Body of pancreas (tissue), 4 donors: ENCODE results near the gene DZIP1L.

Source experiments
- POLR2A ChIP-seq, 3 donors: fragments of 450-650 bp; IDR thresholded peaks; one replicate each; pipeline ENCODE4 v1.6.1; 2016; ENCODE audit warnings: antibody characterized with exemption in 3 of 3, mild to moderate bottlenecking in 2 of 3
- TF ChIP-seq, protein P1 (sequence below), 7 experiments: fragments of 450-650 bp in 4 of 7; fragments of 200-600 bp in 3 of 7; sonication (generic) in 3 of 7; IDR thresholded peaks; one replicate each; pipeline ENCODE4 v1.5.1; 2016 to 2019; ENCODE audit warnings: antibody characterized with exemption in 7 of 7

DNA sequence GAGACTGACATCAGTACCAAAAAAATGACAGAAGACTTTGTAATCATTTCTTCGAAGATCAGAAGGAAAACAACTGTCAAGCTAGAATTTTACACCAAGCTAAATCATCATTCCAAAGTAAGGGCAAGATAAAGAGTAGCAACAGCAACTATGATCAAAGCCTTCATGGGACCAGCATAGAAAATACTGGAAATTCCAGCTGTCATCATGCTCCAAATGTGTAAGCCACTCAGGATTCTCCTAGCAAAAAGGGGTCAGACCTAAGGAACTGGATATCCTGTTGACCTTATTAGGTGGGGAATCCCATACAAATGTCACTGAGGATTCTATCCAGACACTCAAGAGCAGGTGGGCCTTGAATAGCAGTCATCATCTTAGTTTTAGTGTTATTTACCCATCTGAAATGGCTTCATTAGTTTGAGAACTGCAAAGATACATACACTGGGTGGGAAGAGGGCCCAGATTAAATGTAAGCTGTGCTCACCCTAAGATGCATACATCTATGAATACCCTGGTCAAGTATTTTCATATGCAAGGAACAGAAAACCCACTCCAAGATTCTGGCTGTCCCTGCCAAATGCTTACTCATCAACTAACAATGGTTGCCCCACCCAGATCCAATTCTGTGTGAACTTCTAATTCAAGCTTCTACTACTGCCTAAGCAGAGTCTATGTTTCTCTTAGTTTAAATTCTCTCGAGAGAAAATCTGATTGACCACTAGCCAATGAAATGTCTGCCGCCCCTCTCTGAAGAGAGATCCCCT is 72.0 kb downstream of the DZIP1L start:
- TF ChIP-seq POLR2A (IDR thresholded peaks at IDR 0.05): no peak
- TF ChIP-seq, protein P1, sequence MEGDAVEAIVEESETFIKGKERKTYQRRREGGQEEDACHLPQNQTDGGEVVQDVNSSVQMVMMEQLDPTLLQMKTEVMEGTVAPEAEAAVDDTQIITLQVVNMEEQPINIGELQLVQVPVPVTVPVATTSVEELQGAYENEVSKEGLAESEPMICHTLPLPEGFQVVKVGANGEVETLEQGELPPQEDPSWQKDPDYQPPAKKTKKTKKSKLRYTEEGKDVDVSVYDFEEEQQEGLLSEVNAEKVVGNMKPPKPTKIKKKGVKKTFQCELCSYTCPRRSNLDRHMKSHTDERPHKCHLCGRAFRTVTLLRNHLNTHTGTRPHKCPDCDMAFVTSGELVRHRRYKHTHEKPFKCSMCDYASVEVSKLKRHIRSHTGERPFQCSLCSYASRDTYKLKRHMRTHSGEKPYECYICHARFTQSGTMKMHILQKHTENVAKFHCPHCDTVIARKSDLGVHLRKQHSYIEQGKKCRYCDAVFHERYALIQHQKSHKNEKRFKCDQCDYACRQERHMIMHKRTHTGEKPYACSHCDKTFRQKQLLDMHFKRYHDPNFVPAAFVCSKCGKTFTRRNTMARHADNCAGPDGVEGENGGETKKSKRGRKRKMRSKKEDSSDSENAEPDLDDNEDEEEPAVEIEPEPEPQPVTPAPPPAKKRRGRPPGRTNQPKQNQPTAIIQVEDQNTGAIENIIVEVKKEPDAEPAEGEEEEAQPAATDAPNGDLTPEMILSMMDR (IDR thresholded peaks at IDR 0.05): no peak
